NK-92 treated with Interleukin-12 subunit alpha and Interleukin-12 subunit beta, amount 100 ng/mL, for 24 hours (cell line): ENCODE measurements around the gene CSPG4.
"Not testable (repeated sequence)": the region's sequence is repeated elsewhere in the genome, so short reads cannot be mapped to it uniquely, and the experiment has no call there.

Experiments used
- DNase-seq: peaks from one replicate; lab custom pipeline; 2025; lab: John Stamatoyannopoulos, UW

The CSPG4 gene

GRCh38 chr15:75739791-75740190 is 27.1 kb upstream of the CSPG4 start:
- DNase-seq: no peak

- DNase-seq: no peak
Measured at GRCh38 chr15:75738647-75739325, 26.1 kb upstream of the CSPG4 start.

- no peak for DNase-seq
Measured at GRCh38 chr15:75738014-75738646, 25.5 kb upstream of the CSPG4 start.

- DNase-seq: not testable (repeated sequence)
Measured at GRCh38 chr15:75737116-75738013, 24.7 kb upstream of the CSPG4 start.

- no peak for DNase-seq
Measured at GRCh38 chr15:75736256-75736655, 23.6 kb upstream of the CSPG4 start.

- DNase-seq: not testable (repeated sequence)
Measured at GRCh38 chr15:75734861-75735760, 22.5 kb upstream of the CSPG4 start.

- DNase-seq: no peak
Measured at GRCh38 chr15:75733761-75734651, 21.4 kb upstream of the CSPG4 start.

GRCh38 chr15:75732809-75733451 is 20.3 kb upstream of the CSPG4 start:
- DNase-seq: peak; percentile 31

- DNase-seq: no peak
Measured at GRCh38 chr15:75732177-75732808, 19.6 kb upstream of the CSPG4 start.

- no peak for DNase-seq
Measured at GRCh38 chr15:75731248-75732151, 18.9 kb upstream of the CSPG4 start.

GRCh38 chr15:75730376-75731247 is 18.0 kb upstream of the CSPG4 start:
- DNase-seq: not testable (repeated sequence)

- DNase-seq: no peak
Measured at GRCh38 chr15:75729326-75730069, 16.9 kb upstream of the CSPG4 start.

GRCh38 chr15:75727851-75728715 is 15.4 kb upstream of the CSPG4 start:
- DNase-seq: peak; percentile 54

GRCh38 chr15:75727031-75727531 is 14.4 kb upstream of the CSPG4 start:
- DNase-seq: no peak

- no peak for DNase-seq
Measured at GRCh38 chr15:75725719-75726607, 13.3 kb upstream of the CSPG4 start.
